WTC11 (cell line): ENCODE data around the gene TJP3. TPM values are rescaled to one million over a fixed set of nuclear protein-coding genes. Genes with fewer than 3 reads are reported as not detected.

Experiments used
- ATAC-seq: fragments of 200-7000 bp; cut with Tn5 transposase; 2 replicates; pipeline ENCODE4 v1.10.0; 2021; ENCODE audit warnings: mild to moderate bottlenecking, moderate library complexity
- CTCF ChIA-PET: fragments of 300-600 bp; sonication (Branson Sonifier 250); formaldehyde crosslinking; loops from one replicate; lab custom pipeline; 2021; ENCODE audit warnings: antibody characterized with exemption; lab: Charles Lee
- POLR2A ChIA-PET: fragments of 350-600 bp; sonication (Branson Sonifier 250); formaldehyde crosslinking; loops from one replicate; lab custom pipeline; 2021; ENCODE audit warnings: antibody characterized with exemption; lab: Charles Lee
- DNase-seq: peaks from one replicate; pipeline ENCODE4 v3.0.0; 2021; ENCODE audit warnings: low spot score
- H3K27ac Mint-ChIP-seq: 2 replicates; pipeline ENCODE4 v1.8.0; 2021; ENCODE audit warnings: mixed read lengths
- H3K27me3 Mint-ChIP-seq: 2 replicates; pipeline ENCODE4 v1.8.0; 2021; ENCODE audit warnings: low read depth, mild to moderate bottlenecking, moderate library complexity, mixed read lengths
- H3K36me3 Mint-ChIP-seq: 2 replicates; pipeline ENCODE4 v1.8.0; 2021; ENCODE audit warnings: mixed read lengths
- H3K4me1 Mint-ChIP-seq: 2 replicates; pipeline ENCODE4 v1.8.0; 2022; ENCODE audit warnings: mixed read lengths
- H3K4me3 Mint-ChIP-seq: 2 replicates; pipeline ENCODE4 v1.8.0; 2021; ENCODE audit warnings: mild to moderate bottlenecking, moderate library complexity, mixed read lengths
- H3K9me3 Mint-ChIP-seq: 2 replicates; pipeline ENCODE4 v1.8.0; 2021; ENCODE audit warnings: mixed read lengths
- CBFB ChIP-seq: sonication (generic); formaldehyde crosslinking; IDR thresholded peaks from 2 replicates; pipeline ENCODE4 v1.8.1; 2022; ENCODE audit warnings: mild to moderate bottlenecking, low read depth, missing genetic modification reagents
- CREM ChIP-seq: sonication (generic); formaldehyde crosslinking; IDR thresholded peaks from 2 replicates; pipeline ENCODE4 v1.8.1; 2022; ENCODE audit warnings: mild to moderate bottlenecking, missing genetic modification reagents, moderate library complexity
- FOXP1 ChIP-seq: sonication (generic); formaldehyde crosslinking; IDR thresholded peaks from 2 replicates; pipeline ENCODE4 v1.8.0; 2022; ENCODE audit warnings: missing genetic modification reagents, mild to moderate bottlenecking, moderate library complexity, borderline replicate concordance
- GABPB1 ChIP-seq: sonication (generic); formaldehyde crosslinking; IDR thresholded peaks from 2 replicates; pipeline ENCODE4 v1.8.1; 2023; ENCODE audit warnings: mild to moderate bottlenecking, missing genetic modification reagents
- GRHL2 ChIP-seq: fragments of 250-450 bp; sonication (Bioruptor Pico); IDR thresholded peaks from 2 replicates; pipeline ENCODE4 v1.8.0; 2022; ENCODE audit warnings: mild to moderate bottlenecking, moderate library complexity; ENCODE audit not compliant: insufficient replicate concordance, severe bottlenecking
- GTF2I ChIP-seq: fragments of 250-450 bp; sonication (Bioruptor Pico); conservative IDR thresholded peaks from 2 replicates; pipeline ENCODE4 v1.4.0; 2021; ENCODE audit warnings: mild to moderate bottlenecking
- IRF2 ChIP-seq: sonication (generic); formaldehyde crosslinking; IDR thresholded peaks from 2 replicates; pipeline ENCODE4 v1.8.0; 2022; ENCODE audit warnings: low read depth, missing genetic modification reagents, borderline replicate concordance
- ZBTB21 ChIP-seq: sonication (generic); formaldehyde crosslinking; IDR thresholded peaks from 2 replicates; pipeline ENCODE4 v1.8.1; 2023; ENCODE audit warnings: mild to moderate bottlenecking, missing genetic modification reagents, borderline replicate concordance
- ZNF138 ChIP-seq: sonication (generic); formaldehyde crosslinking; conservative IDR thresholded peaks from 2 replicates; pipeline ENCODE4 v1.8.1; 2022; ENCODE audit warnings: mild to moderate bottlenecking, moderate library complexity, missing genetic modification reagents
- ZNF232 ChIP-seq: sonication (generic); formaldehyde crosslinking; IDR thresholded peaks from 2 replicates; pipeline ENCODE4 v1.8.0; 2022; ENCODE audit warnings: mild to moderate bottlenecking, missing genetic modification reagents
- ZNF416 ChIP-seq: fragments of 250-450 bp; sonication (Bioruptor Pico); IDR thresholded peaks from 2 replicates; pipeline ENCODE4 v1.9.0; 2021; ENCODE audit warnings: mild to moderate bottlenecking, inconsistent platforms
- total RNA-seq: library from RNA; stranded (reverse); gene quantifications from 3 replicates; pipeline ENCODE4 v1.2.3, GENCODE V29; 2021
- TF ChIP-seq, protein P1 (sequence below): sonication (generic); formaldehyde crosslinking; IDR thresholded peaks from 2 replicates; pipeline ENCODE4 v1.8.1; 2022; ENCODE audit warnings: mild to moderate bottlenecking, missing genetic modification reagents, moderate library complexity, borderline replicate concordance
- TF ChIP-seq, protein P2 (sequence below): sonication (generic); formaldehyde crosslinking; IDR thresholded peaks from 2 replicates; pipeline ENCODE4 v1.8.1; 2023; ENCODE audit warnings: mild to moderate bottlenecking, missing genetic modification reagents, moderate library complexity
- TF ChIP-seq, protein P3 (sequence below): sonication (generic); formaldehyde crosslinking; IDR thresholded peaks from 2 replicates; pipeline ENCODE4 v1.8.1; 2023; ENCODE audit warnings: mild to moderate bottlenecking, missing genetic modification reagents, borderline replicate concordance
- TF ChIP-seq, protein P4 (sequence below): fragments of 200-600 bp; IDR thresholded peaks from 2 replicates; pipeline ENCODE4 v1.8.0; 2022; ENCODE audit warnings: antibody characterized with exemption

TJP3 gene
- total RNA-seq, 1 experiment from 2014 or later, result 36.2 TPM

DNA sequence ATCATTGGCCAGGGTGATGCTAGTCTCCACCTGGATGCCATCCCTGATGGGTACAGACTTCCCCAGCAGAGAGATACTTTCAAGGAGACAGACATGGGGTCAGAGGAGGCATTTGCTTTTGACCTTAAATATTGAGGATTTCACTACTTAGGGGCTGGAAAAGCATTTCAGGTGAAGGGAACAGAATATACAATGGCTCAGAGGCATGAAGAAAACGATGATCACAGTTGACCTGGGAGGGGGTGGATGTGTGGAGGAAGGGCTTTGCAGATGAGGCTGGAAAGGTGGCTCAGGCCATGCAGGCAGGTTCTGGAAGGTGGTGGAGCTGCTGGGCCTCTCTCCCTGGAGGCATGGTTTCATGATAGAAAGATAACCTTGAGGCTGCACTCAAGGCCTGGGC is 74.1 kb downstream of the TJP3 start:
- ChIA-PET POLR2A (no interaction called here), CTCF (interaction anchor here (0.6 to 2.3 kb wide), 3 partner anchors 20 to 89 kb away, joined by 3 to 17 read pairs (median 3); partner anchors contain the start of genes APBA3 and MRPL54)
- DNase-seq, result no peak
- Mint-ChIP-seq H3K9me3 (peaks cover 18% of the 10 kb centered on the region), H3K4me1 (peaks cover 7% of the 10 kb centered on the region), H3K27ac (no peak overlapping the region), H3K4me3 (no peak overlapping the region), H3K36me3 (peaks cover 21% of the 10 kb centered on the region), H3K27me3 (peaks cover 17% of the 10 kb centered on the region)
- ATAC-seq, result no peak
- TF ChIP-seq GTF2I (CRISPR knock-in tag) (peak; percentile 75; the same call in 1 of the 2 replicates), ZBTB21 (CRISPR knock-in tag) (no peak)

DNA sequence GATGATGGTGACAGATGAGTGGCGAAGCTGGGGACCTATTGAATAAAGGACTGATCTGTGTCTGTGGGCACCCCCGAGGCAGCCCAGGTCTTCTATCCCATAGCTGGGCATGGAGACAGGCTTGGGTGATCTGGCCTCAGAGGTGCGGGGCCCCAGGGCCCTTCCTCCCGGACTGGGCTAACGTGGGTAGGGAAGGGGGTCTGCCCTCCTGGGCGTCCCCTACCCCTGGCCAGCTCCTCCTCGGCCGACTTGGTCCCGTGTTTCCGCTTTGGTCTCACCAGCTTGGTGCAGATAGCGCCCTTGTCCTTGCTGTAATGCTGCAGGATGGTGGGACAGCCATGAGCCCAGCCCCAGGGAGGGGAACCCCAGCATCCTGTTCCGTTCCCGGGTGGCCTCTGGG is 74.7 kb downstream of the TJP3 start:
- peaks cover 17% of the 10 kb centered on the region for H3K27me3 Mint-ChIP-seq
- CTCF ChIA-PET, result interaction anchor here (0.6 to 2.7 kb wide), 15 partner anchors 8 to 205 kb away, joined by 3 to 17 read pairs (median 6); partner anchors contain the start of genes APBA3, MRPL54 and RAX2
- TF ChIP-seq, protein P1, sequence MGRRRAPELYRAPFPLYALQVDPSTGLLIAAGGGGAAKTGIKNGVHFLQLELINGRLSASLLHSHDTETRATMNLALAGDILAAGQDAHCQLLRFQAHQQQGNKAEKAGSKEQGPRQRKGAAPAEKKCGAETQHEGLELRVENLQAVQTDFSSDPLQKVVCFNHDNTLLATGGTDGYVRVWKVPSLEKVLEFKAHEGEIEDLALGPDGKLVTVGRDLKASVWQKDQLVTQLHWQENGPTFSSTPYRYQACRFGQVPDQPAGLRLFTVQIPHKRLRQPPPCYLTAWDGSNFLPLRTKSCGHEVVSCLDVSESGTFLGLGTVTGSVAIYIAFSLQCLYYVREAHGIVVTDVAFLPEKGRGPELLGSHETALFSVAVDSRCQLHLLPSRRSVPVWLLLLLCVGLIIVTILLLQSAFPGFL (CRISPR knock-in tag), result no peak
- TF ChIP-seq ZNF232 (CRISPR knock-in tag) (no peak), CREM (no peak), GABPB1 (CRISPR knock-in tag) (no peak), ZNF138 (CRISPR knock-in tag) (no peak), CBFB (CRISPR knock-in tag) (no peak), ZNF416 (CRISPR knock-in tag) (no peak), FOXP1 (CRISPR knock-in tag) (no peak), IRF2 (CRISPR knock-in tag) (no peak), GRHL2 (no peak)
- TF ChIP-seq, protein P2, sequence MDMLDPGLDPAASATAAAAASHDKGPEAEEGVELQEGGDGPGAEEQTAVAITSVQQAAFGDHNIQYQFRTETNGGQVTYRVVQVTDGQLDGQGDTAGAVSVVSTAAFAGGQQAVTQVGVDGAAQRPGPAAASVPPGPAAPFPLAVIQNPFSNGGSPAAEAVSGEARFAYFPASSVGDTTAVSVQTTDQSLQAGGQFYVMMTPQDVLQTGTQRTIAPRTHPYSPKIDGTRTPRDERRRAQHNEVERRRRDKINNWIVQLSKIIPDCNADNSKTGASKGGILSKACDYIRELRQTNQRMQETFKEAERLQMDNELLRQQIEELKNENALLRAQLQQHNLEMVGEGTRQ (CRISPR knock-in tag), result no peak
- TF ChIP-seq, protein P3, sequence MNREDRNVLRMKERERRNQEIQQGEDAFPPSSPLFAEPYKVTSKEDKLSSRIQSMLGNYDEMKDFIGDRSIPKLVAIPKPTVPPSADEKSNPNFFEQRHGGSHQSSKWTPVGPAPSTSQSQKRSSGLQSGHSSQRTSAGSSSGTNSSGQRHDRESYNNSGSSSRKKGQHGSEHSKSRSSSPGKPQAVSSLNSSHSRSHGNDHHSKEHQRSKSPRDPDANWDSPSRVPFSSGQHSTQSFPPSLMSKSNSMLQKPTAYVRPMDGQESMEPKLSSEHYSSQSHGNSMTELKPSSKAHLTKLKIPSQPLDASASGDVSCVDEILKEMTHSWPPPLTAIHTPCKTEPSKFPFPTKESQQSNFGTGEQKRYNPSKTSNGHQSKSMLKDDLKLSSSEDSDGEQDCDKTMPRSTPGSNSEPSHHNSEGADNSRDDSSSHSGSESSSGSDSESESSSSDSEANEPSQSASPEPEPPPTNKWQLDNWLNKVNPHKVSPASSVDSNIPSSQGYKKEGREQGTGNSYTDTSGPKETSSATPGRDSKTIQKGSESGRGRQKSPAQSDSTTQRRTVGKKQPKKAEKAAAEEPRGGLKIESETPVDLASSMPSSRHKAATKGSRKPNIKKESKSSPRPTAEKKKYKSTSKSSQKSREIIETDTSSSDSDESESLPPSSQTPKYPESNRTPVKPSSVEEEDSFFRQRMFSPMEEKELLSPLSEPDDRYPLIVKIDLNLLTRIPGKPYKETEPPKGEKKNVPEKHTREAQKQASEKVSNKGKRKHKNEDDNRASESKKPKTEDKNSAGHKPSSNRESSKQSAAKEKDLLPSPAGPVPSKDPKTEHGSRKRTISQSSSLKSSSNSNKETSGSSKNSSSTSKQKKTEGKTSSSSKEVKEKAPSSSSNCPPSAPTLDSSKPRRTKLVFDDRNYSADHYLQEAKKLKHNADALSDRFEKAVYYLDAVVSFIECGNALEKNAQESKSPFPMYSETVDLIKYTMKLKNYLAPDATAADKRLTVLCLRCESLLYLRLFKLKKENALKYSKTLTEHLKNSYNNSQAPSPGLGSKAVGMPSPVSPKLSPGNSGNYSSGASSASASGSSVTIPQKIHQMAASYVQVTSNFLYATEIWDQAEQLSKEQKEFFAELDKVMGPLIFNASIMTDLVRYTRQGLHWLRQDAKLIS, result no peak
- TF ChIP-seq, protein P4, sequence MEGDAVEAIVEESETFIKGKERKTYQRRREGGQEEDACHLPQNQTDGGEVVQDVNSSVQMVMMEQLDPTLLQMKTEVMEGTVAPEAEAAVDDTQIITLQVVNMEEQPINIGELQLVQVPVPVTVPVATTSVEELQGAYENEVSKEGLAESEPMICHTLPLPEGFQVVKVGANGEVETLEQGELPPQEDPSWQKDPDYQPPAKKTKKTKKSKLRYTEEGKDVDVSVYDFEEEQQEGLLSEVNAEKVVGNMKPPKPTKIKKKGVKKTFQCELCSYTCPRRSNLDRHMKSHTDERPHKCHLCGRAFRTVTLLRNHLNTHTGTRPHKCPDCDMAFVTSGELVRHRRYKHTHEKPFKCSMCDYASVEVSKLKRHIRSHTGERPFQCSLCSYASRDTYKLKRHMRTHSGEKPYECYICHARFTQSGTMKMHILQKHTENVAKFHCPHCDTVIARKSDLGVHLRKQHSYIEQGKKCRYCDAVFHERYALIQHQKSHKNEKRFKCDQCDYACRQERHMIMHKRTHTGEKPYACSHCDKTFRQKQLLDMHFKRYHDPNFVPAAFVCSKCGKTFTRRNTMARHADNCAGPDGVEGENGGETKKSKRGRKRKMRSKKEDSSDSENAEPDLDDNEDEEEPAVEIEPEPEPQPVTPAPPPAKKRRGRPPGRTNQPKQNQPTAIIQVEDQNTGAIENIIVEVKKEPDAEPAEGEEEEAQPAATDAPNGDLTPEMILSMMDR, result no peak
- no peak for ATAC-seq
- peaks cover 21% of the 10 kb centered on the region for H3K36me3 Mint-ChIP-seq
- POLR2A ChIA-PET, result no interaction called here
- DNase-seq, result no peak
- H3K4me1 Mint-ChIP-seq, result peaks cover 7% of the 10 kb centered on the region
- peaks cover 18% of the 10 kb centered on the region for H3K9me3 Mint-ChIP-seq
- no peak overlapping the region for H3K27ac Mint-ChIP-seq
- H3K4me3 Mint-ChIP-seq, result no peak overlapping the region
